ENCODE results near the gene ZNHIT2.

The ZNHIT2 gene

GRCh38 chr11:65148657-65149056 lies 31.2 kb upstream of the ZNHIT2 start:
- H3K4me3 Mint-ChIP-seq: no peak overlapping the region
- no peak for ATAC-seq (replicated peaks)
- no peaks in the 10 kb centered on the region for H3K9me3 Mint-ChIP-seq
- H3K36me3 Mint-ChIP-seq (ENCODE audit: insufficient read depth): no peaks in the 10 kb centered on the region
- peaks cover 0 to 8% of the 10 kb centered on the region in 2 donors for H3K27me3 Mint-ChIP-seq
- no peak overlapping the region for H3K27ac Mint-ChIP-seq
- no peaks in the 10 kb centered on the region for H3K4me1 Mint-ChIP-seq (ENCODE audit: low read depth in 2 of 2)
- no peak for DNase-seq

DNA sequence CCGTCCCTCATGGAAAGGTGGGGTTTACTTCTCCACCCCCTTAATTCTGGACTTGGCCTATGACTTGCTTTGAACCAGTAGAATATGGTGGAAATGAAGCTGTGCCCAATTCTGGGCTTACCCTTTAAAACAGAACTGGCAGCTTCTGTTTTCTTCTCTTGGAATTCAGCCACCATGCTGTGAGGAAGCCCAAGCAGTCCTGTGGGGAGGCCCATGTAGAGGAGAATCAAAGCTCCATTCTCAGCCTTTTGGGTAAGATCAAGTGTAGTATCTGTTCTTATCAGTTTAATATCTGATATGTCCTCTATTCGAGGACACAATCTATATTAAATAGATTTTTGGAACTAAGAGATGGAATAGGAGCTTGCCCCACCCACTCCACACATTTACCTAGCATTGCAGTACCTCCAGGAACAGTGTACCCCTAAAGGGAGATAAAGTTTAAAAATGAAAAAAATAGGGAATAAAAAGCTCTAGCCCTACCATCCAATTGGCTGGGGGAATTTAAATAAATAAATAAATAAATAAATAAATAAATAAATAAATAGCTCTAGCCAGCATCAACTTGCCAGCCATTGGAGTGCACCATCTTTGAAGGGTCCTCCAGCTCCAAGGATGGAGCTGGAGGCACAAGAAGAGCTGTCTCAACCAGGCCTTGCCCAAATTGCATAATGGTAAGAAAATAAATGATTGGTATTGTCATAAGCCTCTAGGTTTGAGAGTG lies 30.0 kb upstream of the ZNHIT2 start:
- no peaks in the 10 kb centered on the region for H3K9me3 Mint-ChIP-seq
- H3K27ac Mint-ChIP-seq: no peak overlapping the region
- ATAC-seq (replicated peaks): no peak
- no peak for DNase-seq
- H3K4me1 Mint-ChIP-seq (ENCODE audit: low read depth in 2 of 2): no peaks in the 10 kb centered on the region
- no peak overlapping the region for H3K4me3 Mint-ChIP-seq
- no peaks in the 10 kb centered on the region for H3K36me3 Mint-ChIP-seq (ENCODE audit: insufficient read depth)
- H3K27me3 Mint-ChIP-seq: peaks cover 0 to 9% of the 10 kb centered on the region in 2 donors

DNA sequence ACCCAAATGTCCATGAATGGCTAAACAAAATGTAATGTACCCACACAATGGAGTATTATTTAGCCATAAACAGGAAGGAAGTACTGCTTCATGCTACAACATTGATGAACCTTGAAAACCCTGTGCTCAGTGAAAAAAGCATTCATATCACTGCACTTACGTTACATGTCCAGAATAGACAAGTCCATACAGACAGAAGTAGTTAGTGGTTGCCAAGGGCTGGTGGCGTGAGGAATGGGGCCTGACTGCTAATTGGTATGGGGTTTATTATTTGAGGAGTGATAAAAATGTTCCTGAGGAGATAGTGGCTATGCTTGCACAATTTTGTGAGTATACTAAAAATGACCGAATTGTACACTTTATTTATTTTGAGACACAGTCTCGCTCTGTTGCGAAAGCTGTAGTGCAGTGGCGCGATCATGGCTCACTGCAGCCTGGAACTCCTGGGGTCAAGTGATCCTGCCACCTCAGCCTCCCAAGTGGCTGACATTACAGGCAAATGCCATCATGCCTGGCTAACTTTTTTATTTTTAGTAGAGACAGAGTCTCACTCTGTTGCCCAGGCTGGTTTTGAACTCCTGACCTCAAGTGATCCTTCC lies 24.5 kb upstream of the ZNHIT2 start:
- H3K27ac Mint-ChIP-seq: no peak overlapping the region
- DNase-seq: no peak

DNA sequence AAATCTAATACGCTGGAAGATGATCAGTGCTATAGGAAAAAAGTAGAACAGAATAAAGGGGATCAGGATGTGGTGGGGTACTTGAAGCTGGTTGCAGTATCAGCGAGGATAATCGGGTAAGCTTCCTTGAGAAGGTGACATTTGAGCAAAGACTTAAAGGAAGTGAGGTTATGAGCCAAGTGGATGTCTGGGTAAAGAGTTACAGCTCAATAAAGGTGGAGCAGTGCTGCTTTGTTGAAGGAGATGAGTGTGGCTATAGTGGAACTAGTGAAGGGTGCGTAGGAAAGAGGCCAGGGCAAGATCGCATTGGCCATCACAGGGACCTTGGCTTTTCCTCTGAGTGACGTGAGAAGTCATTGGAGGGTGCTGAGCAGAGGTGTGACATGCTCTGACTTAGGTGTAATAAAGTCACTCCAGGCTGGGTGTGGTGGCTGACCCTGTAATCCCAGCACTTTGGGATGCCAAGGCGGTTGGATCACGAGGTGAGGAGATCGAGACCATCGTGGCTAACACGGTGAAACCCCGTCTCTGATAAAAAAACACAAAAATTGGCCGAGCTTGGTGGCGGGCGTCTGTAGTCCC lies 19.1 kb upstream of the ZNHIT2 start:
- Mint-ChIP-seq H3K27ac (peak overlapping the region; percentile 100), H3K9me3 (no peaks in the 10 kb centered on the region), H3K36me3 (ENCODE audit: insufficient read depth) (peaks cover 40% of the 10 kb centered on the region), H3K4me1 (ENCODE audit: low read depth in 2 of 2) (peaks cover 32% of the 10 kb centered on the region in 2 donors), H3K4me3 (peak overlapping the region in 1 of 2 donors; percentile 99), H3K27me3 (peaks cover 0 to 2% of the 10 kb centered on the region in 2 donors)
- ATAC-seq (replicated peaks) (no peak), DNase-seq (no peak)

More for the DNA sequence above, 24.5 kb upstream of the ZNHIT2 start:
- H3K4me1 Mint-ChIP-seq (ENCODE audit: low read depth in 2 of 2): no peaks in the 10 kb centered on the region
- peaks cover 0 to 19% of the 10 kb centered on the region in 2 donors for H3K27me3 Mint-ChIP-seq
- no peaks in the 10 kb centered on the region for H3K9me3 Mint-ChIP-seq
- no peak overlapping the region for H3K4me3 Mint-ChIP-seq
- no peaks in the 10 kb centered on the region for H3K36me3 Mint-ChIP-seq (ENCODE audit: insufficient read depth)
- ATAC-seq (replicated peaks): no peak

GRCh38 chr11:65135633-65136145 lies 18.2 kb upstream of the ZNHIT2 start:
- ATAC-seq (replicated peaks): no peak
- Mint-ChIP-seq H3K4me1 (ENCODE audit: low read depth in 2 of 2) (peaks cover 32 to 37% of the 10 kb centered on the region in 2 donors), H3K9me3 (no peaks in the 10 kb centered on the region), H3K4me3 (peak overlapping the region; percentile 98 to 99), H3K27me3 (no peaks in the 10 kb centered on the region), H3K36me3 (ENCODE audit: insufficient read depth) (peaks cover 49% of the 10 kb centered on the region), H3K27ac (peak overlapping the region; percentile 100)
- no peak for DNase-seq

GRCh38 chr11:65134952-65135632 lies 17.6 kb upstream of the ZNHIT2 start:
- H3K27ac Mint-ChIP-seq: peak overlapping the region; percentile 100
- H3K36me3 Mint-ChIP-seq (ENCODE audit: insufficient read depth): peaks cover 55% of the 10 kb centered on the region
- H3K27me3 Mint-ChIP-seq: no peaks in the 10 kb centered on the region
- peak overlapping the region; percentile 98 to 99 for H3K4me3 Mint-ChIP-seq
- H3K9me3 Mint-ChIP-seq: no peaks in the 10 kb centered on the region
- ATAC-seq (replicated peaks) (peak; percentile 86), DNase-seq (peak; percentile 75 to 81 (median 79))
- H3K4me1 Mint-ChIP-seq (ENCODE audit: low read depth in 2 of 2): peaks cover 32 to 37% of the 10 kb centered on the region in 2 donors

DNA sequence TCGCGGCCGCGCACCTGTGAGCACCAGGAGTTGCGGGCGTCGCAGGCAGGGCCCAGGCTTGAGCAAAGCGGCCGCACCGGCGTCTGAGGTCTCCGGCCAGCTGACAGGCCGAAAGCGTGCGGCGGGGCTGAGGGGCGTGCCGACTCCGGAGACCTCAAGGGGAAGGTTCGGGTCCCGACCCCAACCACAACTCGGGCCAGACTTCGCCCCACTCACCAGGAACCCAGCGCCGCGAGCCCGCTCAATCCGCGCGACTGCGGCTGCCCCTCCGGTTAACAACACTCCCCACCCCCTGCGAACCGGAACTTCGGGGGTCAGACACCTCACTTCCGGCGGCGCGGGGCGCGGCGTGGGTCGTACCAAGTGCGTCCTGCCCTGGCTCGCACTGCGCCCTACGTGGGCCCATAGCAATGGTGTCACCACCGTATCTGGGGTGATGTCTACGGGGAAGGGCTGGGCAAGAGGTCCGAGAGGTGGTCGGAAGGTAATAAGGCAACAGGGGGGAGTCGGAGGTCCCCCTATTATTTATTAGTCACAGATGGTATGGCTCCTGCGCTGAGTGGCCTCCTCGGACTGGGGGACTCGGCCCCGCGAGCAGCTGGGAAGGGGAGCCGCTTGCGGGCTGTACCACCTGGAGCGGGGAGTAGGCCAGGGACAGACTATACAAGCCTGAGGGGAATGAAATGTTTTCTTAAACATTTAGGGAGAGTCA lies 16.9 kb upstream of the ZNHIT2 start, which contains the start of gene SYVN1:
Gene SYVN1, minus strand, starts transcription at position 280 of the 712 bp plus-strand sequence. CDS start 918 bp downstream, outside the sequence.
- Mint-ChIP-seq H3K4me3 (peak within 1 kb of the TSS; percentile 98 to 99), H3K9me3 (no peaks in the 10 kb centered on the region), H3K27me3 (no peaks in the 10 kb centered on the region), H3K36me3 (ENCODE audit: insufficient read depth) (peaks cover 61% of the 10 kb centered on the region), H3K4me1 (ENCODE audit: low read depth in 2 of 2) (peaks cover 32 to 38% of the 10 kb centered on the region in 2 donors), H3K27ac (peak within 1 kb of the TSS; percentile 100)
- peak; percentile 80 for ATAC-seq (replicated peaks)
- peak; percentile 88 to 91 (median 89) for DNase-seq

- peaks cover 68% of the 10 kb centered on the region for H3K36me3 Mint-ChIP-seq (ENCODE audit: insufficient read depth)
- peak overlapping the region; percentile 100 for H3K27ac Mint-ChIP-seq
- H3K4me1 Mint-ChIP-seq (ENCODE audit: low read depth in 2 of 2): peaks cover 32 to 38% of the 10 kb centered on the region in 2 donors
- ATAC-seq (replicated peaks): no peak
- no peaks in the 10 kb centered on the region for H3K9me3 Mint-ChIP-seq
- no peak for DNase-seq
- H3K27me3 Mint-ChIP-seq: no peaks in the 10 kb centered on the region
- peak overlapping the region; percentile 98 to 99 for H3K4me3 Mint-ChIP-seq
These were observed 16.2 kb upstream of the ZNHIT2 start for GRCh38 chr11:65133724-65134123.

DNA sequence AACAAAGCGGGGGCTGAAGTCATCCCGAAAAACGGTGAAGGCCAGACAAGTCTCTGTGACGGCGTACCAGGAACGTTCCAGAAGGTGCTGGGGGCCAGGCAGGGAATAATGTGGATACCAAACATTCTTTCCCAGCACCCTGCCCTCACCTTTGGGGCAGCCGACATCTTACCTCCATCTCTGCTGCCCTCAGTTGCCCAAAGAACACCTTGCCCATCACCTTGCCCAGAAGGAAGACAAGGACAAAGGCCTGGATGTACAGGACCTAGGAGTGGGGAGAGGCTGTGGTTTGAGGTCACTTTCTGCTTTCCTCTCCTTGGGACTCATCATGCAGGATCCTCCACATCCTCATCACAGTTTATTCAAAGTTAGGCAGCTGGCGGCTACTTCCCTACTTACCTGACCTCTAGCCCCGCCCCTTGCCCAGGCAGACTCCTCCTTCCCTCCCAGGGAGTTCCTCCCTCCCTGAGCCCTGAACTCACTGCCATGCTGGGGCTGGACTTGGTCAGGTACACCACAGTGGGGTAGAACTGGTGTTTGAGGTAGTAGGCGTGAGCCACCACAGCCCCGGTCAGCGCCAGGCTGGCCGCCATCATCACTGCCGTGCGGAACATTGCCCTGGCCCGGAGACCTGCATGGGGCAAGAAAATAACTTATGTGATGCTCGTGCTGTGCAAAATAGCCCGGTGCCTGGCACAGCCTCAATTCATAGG lies 15.6 kb upstream of the ZNHIT2 start:
- Mint-ChIP-seq H3K27ac (peak overlapping the region; percentile 100), H3K9me3 (no peaks in the 10 kb centered on the region), H3K27me3 (no peaks in the 10 kb centered on the region), H3K4me1 (ENCODE audit: low read depth in 2 of 2) (peaks cover 32 to 38% of the 10 kb centered on the region in 2 donors), H3K4me3 (peak overlapping the region; percentile 98 to 99), H3K36me3 (ENCODE audit: insufficient read depth) (peaks cover 72% of the 10 kb centered on the region)
- no peak for ATAC-seq (replicated peaks)
- peak in 1 of 3 experiments; percentile 26 for DNase-seq

GRCh38 chr11:65132238-65132987 lies 14.9 kb upstream of the ZNHIT2 start:
- Mint-ChIP-seq H3K9me3 (no peaks in the 10 kb centered on the region), H3K36me3 (ENCODE audit: insufficient read depth) (peaks cover 80% of the 10 kb centered on the region), H3K4me3 (peak overlapping the region; percentile 98 to 99), H3K4me1 (ENCODE audit: low read depth in 2 of 2) (peaks cover 32 to 38% of the 10 kb centered on the region in 2 donors), H3K27ac (peak overlapping the region in 1 of 2 donors; percentile 100), H3K27me3 (no peaks in the 10 kb centered on the region)
- DNase-seq (no peak), ATAC-seq (replicated peaks) (no peak)

GRCh38 chr11:65131895-65132237 lies 14.4 kb upstream of the ZNHIT2 start:
- H3K4me1 Mint-ChIP-seq (ENCODE audit: low read depth in 2 of 2): peaks cover 32 to 38% of the 10 kb centered on the region in 2 donors
- H3K9me3 Mint-ChIP-seq: no peaks in the 10 kb centered on the region
- ATAC-seq (replicated peaks): no peak
- H3K36me3 Mint-ChIP-seq (ENCODE audit: insufficient read depth): peaks cover 85% of the 10 kb centered on the region
- peak overlapping the region in 1 of 2 donors; percentile 55 for H3K27ac Mint-ChIP-seq
- peak overlapping the region in 1 of 2 donors; percentile 98 for H3K4me3 Mint-ChIP-seq
- DNase-seq: no peak
- no peaks in the 10 kb centered on the region for H3K27me3 Mint-ChIP-seq

GRCh38 chr11:65131417-65131776 lies 13.9 kb upstream of the ZNHIT2 start:
- Mint-ChIP-seq H3K4me3 (peak overlapping the region in 1 of 2 donors; percentile 50), H3K27ac (peak overlapping the region in 1 of 2 donors; percentile 62), H3K4me1 (ENCODE audit: low read depth in 2 of 2) (peaks cover 30 to 38% of the 10 kb centered on the region in 2 donors), H3K36me3 (ENCODE audit: insufficient read depth) (peaks cover 88% of the 10 kb centered on the region), H3K9me3 (no peaks in the 10 kb centered on the region), H3K27me3 (no peaks in the 10 kb centered on the region)
- ATAC-seq (replicated peaks) (no peak), DNase-seq (no peak)

All from effector memory CD8-positive, alpha-beta T cell (primary cell).